Astrocyte (in vitro differentiated cells and primary cell): Measurements from ENCODE around the gene CLEC4E.

ENCODE experiments used
- EZH2 ChIP-seq: IDR thresholded peaks from 2 replicates; pipeline ENCODE4 v1.6.1; 2012; ENCODE audit warnings: mild to moderate bottlenecking, low read length, inconsistent platforms; ENCODE audit not compliant: insufficient read depth
- TF ChIP-seq, protein P1 (sequence below): IDR thresholded peaks from 2 replicates; pipeline ENCODE4 v1.5.1; 2011; ENCODE audit warnings: low read depth, mild to moderate bottlenecking, inconsistent platforms, low read length, moderate library complexity; ENCODE audit not compliant: insufficient read depth

DNA sequence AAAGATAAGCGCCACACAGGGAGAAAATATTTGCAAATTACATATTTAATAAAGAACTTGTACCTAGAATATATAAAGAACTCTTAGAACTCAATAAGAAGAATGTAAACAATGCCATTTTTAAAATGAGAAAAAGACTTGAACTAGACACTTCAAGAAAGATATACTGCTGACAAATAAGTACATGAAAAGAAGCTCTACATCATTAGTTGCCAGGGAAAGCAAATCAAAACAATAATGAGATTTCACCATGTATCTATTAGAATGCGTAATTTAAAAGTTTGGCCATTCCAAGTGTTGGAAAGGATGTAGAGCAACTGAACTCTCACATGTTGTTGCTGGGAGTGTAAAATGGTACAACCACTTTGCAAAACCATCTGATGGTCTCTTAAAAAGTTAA is 6.9 kb upstream of the CLEC4E start:
- TF ChIP-seq EZH2, result no peak
- TF ChIP-seq, protein P1, sequence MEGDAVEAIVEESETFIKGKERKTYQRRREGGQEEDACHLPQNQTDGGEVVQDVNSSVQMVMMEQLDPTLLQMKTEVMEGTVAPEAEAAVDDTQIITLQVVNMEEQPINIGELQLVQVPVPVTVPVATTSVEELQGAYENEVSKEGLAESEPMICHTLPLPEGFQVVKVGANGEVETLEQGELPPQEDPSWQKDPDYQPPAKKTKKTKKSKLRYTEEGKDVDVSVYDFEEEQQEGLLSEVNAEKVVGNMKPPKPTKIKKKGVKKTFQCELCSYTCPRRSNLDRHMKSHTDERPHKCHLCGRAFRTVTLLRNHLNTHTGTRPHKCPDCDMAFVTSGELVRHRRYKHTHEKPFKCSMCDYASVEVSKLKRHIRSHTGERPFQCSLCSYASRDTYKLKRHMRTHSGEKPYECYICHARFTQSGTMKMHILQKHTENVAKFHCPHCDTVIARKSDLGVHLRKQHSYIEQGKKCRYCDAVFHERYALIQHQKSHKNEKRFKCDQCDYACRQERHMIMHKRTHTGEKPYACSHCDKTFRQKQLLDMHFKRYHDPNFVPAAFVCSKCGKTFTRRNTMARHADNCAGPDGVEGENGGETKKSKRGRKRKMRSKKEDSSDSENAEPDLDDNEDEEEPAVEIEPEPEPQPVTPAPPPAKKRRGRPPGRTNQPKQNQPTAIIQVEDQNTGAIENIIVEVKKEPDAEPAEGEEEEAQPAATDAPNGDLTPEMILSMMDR, result no peak
